Stomach (tissue), 4 donors: Measurements from ENCODE around the gene PKMYT1.

Source experiments
- CTCF ChIP-seq, 7 experiments: fragments of 450-650 bp in 4 of 7; fragments of 200-600 bp in 3 of 7; sonication (generic) in 3 of 7; IDR thresholded peaks; one replicate each; pipeline ENCODE4 v1.5.1; 2016 to 2019; ENCODE audit warnings: antibody characterized with exemption in 7 of 7, control low read depth in 2 of 7, mild to moderate bottlenecking in 1 of 7
- POLR2A ChIP-seq, 4 donors: fragments of 450-650 bp; IDR thresholded peaks; one replicate each; pipeline ENCODE4 v1.6.1; 2016; ENCODE audit warnings: antibody characterized with exemption in 4 of 4, control low read depth in 2 of 4, mild to moderate bottlenecking in 1 of 4, moderate library complexity in 1 of 4
- POLR2AphosphoS5 ChIP-seq, 3 donors: sonication (generic); formaldehyde crosslinking; IDR thresholded peaks; one replicate each; pipeline ENCODE4 v1.6.1; 2016; ENCODE audit warnings: antibody characterized with exemption in 3 of 3

- TF ChIP-seq CTCF (IDR thresholded peaks at IDR 0.05): no peak
- TF ChIP-seq POLR2A (IDR thresholded peaks at IDR 0.05): no peak
- no peak for TF ChIP-seq POLR2AphosphoS5 (IDR thresholded peaks at IDR 0.05)
Measured at GRCh38 chr16:3015865-3016521, 35.7 kb upstream of the PKMYT1 start.
